ENCODE data around the gene ARPC3.

GRCh38 chr12:110421701-110422100 is 28.4 kb downstream of the ARPC3 start:
- no peak for TF ChIP-seq TAF1 (IDR thresholded peaks at IDR 0.05; ENCODE audit: borderline replicate concordance, low read depth, low read length)
- TF ChIP-seq POLR2AphosphoS5 (IDR thresholded peaks at IDR 0.05; ENCODE audit: low read depth, low read length), result no peak

Data from GM12892 (cell line).